GM21576 (cell line): ENCODE measurements around the gene HACD1.
"Not testable (repeated sequence)": the region's sequence is repeated elsewhere in the genome, so short reads cannot be mapped to it uniquely, and the experiment has no call there.

Experiments
- ATAC-seq: cut with Tn5 transposase; IDR thresholded peaks from one replicate; pipeline ENCODE4 v1.9.1; 2021; ENCODE audit warnings: mild to moderate bottlenecking, moderate library complexity; ENCODE audit not compliant: unreplicated experiment

Gene HACD1

GRCh38 chr10:17643755-17644484 lies 26.7 kb upstream of the HACD1 start, which contains the start of gene STAM:
Gene STAM (plus strand): TSS chr10:17644151. CDS start chr10:17644340, 189 bp downstream.
- ATAC-seq = peak; percentile 90

- ATAC-seq = peak; percentile 23
Observed at GRCh38 chr10:17643339-17643754, 26.2 kb upstream of the HACD1 start.

DNA sequence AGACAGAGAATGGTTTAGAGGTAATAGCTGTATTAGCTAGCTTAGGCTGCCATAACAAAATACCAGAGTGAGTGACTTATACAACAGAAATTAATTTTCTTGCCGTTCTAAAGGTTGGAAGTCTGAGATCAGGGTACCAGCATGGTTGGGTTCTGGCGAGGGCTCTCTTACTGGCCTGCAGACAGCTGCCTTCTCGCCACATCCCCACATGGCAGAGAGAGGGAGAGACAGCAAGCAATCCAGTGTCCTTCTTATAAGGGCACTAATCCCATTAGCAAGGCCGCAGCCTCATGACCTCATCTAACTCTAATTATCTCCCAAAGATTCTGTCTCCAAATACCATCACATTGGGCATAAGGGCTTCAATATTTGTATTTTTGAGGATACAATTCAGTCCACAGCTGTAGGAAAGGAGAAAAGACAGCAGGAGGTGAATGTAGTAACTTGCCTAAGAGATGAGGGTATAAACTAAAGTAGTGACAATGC lies 23.2 kb upstream of the HACD1 start:
- ATAC-seq = no peak

DNA sequence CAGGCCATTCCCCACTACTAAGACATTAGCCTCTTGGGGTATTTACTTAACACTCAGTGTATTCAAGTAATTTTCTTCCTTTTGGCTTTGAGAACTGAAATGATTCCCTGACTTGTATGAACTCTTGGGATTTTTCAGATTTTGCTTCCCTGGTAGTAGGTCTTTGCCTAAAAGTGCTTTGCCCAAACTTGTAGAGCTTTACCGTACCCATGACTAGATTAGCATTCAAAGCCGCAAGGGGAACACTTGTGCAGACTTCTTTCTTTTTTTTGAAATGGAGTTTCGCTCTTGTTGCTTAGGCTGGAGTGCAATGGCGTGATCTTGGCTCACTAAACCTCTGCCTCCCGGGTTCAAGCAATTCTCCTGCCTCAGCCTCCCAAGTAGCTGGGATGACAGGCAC lies 20.7 kb upstream of the HACD1 start:
- no peak for ATAC-seq

DNA sequence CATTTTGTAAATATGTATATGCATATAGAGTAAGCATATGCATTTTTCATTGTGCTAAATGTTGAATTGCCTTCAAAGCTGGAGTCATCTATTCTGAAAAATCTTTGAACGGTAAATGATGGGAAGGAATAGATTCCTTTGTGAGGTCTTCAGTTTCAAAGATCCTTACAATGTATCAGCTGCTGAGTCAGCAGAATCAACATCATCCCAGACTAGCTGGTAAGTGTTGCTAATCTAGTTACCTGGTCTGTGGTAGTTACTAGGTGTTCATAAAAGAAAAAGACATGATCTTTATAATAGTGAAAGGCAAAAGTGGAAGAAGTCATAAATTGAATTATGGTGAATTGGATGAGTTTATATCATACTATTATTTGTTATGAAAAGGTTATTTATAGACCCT lies 16.2 kb upstream of the HACD1 start:
- no peak for ATAC-seq

DNA sequence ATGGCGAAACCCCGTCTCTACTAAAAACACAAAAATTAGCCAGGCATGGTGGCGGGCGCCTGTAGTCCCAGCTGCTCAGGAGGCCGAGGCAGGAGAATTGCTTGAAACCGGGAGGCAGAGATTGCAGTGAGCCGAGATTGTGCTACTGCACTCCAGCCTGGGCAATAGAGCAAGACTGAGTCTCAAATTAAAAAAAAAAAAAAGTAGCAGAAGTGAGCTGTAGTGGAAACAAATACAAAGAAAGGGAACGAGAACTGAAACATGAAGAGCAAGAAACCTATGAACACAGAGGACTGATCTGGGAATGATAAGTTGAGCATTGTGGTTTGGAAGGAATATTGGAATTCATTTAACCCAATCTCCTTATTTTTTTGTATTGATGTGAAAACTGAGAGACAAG lies 15.4 kb upstream of the HACD1 start:
- ATAC-seq = not testable (repeated sequence)

GRCh38 chr10:17626656-17627055 lies 9.5 kb upstream of the HACD1 start:
- ATAC-seq = no peak

- ATAC-seq = no peak
Observed at GRCh38 chr10:17624996-17625395, 7.8 kb upstream of the HACD1 start.

- no peak for ATAC-seq
Observed at GRCh38 chr10:17622061-17622460, 4.9 kb upstream of the HACD1 start.

- ATAC-seq = peak; percentile 44
Observed at GRCh38 chr10:17616403-17617030, 657 bp downstream of the HACD1 start.

GRCh38 chr10:17609523-17610079 lies 7.6 kb downstream of the HACD1 start:
- ATAC-seq = no peak

- ATAC-seq = peak; percentile 76
Observed at GRCh38 chr10:17607603-17608332, 9.4 kb downstream of the HACD1 start.

DNA sequence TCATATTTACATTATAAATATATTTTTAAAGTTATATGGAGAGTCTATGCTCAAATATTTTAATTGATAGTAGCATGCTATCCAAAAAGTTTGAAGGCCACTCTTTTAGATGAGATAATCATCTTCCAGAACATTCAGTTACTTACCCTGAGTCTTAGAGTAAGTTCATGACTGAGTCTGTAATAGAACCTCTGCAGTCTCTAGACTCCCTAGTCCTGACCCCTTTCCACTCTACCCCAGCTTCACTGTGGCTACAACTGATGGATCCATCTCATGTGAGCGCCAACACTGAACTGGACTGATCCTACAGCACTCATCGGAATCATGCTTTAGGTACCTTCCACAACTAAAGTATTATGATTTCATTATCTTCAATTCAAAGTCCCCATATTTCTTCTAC lies 10.1 kb downstream of the HACD1 start:
- no peak for ATAC-seq

DNA sequence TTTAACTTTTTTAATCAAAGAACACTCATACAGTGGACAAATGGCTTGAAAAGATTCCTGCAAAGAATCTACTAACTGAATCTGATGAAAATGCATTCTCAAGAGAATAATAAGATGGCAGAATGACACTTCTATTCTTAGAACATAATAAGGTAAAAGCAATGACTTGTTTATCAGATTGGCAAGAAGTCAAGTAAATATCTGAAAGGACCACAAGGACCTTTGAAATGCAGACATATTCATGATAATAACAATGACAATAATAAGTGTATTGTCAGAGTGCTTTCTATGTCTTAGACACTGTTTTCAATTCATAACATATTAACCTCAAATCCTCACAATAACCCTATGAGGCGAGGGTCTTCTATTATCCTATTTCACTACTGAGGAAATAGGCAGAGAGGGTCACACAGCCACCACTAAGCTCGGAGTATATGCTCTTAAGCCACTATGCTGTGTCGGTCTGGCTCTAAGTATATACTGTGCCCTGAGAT lies 10.6 kb downstream of the HACD1 start:
- no peak for ATAC-seq

DNA sequence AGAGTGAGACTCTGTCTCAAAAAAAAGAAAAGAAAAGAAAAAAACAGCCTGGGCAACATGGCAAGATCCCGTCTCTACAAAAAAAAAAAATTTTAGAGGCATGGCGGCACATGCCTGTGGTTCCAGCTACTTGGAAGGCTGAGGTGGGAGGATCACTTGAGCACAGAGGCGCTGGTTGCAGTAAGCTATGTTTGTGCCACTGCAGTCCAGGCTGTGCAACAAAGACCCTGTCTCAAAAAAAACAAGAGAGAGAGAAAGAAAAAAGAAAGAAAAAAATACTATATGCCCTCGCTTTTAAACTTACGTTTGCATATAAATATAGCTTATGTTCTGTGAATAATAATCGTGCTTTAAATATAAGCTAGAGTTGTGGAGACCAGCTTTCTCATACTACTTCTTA lies 11.2 kb downstream of the HACD1 start:
- no peak for ATAC-seq

DNA sequence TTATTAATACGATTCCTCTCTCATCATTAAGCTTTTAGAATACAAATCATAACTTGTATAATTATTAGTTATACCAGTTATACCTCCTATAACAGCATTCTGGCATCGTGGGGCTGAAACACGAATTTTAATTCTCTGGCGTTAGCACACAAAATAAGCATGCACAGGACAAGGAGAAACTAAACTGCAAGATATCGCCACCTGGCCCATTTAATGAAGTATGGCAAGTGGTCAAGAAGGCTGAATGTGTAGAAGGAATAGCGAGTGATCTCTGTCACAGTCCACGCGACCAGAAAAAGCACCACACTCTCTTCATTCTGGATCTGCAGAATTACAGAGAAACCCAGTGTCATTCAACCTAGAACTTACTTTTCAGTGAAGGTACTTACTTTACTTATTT lies 18.1 kb downstream of the HACD1 start:
- ATAC-seq = no peak

- ATAC-seq = no peak
Observed at GRCh38 chr10:17597386-17597785, 19.8 kb downstream of the HACD1 start.

DNA sequence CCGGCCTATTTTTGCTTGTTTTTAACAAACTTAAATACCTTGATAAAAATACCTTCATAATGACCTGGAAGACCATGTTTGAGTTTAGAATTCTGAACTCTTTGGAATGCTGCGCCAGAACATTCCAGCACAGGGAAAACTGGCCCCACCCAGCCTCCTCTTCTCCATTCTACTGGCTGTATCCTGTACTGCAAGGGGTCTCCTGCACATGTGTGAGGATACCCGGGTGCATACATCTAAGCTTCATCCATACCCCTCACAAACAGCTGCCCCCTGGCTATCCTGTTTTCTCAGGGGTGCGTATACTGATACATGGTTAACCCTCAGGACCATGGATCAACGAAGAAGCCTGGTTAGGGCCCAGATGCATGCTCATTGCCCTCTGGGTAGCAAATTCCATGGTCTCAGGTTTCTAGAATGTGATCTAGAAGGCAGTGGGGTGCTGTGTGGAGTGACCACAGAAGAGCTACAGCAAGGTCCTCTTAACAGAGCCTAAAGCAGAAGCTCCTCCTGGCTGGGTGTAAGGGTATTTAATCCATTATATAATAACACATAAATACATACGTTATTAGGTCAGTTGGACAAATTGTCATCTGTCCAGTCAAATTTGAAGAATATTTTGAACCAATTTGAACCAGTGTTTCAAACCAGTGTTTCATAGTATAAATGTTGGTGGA lies 26.1 kb downstream of the HACD1 start:
- ATAC-seq = no peak

GRCh38 chr10:17589316-17589715 lies 27.9 kb downstream of the HACD1 start:
- not testable (repeated sequence) for ATAC-seq

GRCh38 chr10:17588420-17588819 lies 28.8 kb downstream of the HACD1 start:
- ATAC-seq = no peak

DNA sequence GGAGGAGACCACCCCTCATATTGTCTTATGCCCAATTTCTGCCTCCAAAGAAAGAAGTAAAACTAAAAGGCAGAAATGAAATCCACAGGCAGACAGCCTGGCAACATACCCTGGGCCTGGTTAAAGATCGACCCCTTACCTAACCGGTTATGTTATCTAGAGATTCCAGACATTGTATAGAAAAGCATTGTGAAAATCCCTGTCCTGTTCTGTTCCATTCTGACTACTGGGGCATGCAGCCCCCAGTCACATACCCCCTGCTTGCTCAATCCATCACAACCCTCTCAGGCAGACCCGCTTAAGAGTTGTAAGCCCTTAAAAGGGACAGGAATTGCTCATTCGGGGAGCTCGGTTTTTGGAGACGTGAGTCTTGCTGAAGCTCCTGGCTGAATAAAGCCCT lies 29.9 kb downstream of the HACD1 start:
- ATAC-seq = not testable (repeated sequence)
